Subcutaneous abdominal adipose tissue (tissue), 5 donors: ENCODE results near the gene OR6C68.
"Not testable (repeated sequence)": the region's sequence is repeated elsewhere in the genome, so short reads cannot be mapped to it uniquely, and the experiment has no call there.

ENCODE experiments used
- H3K27ac ChIP-seq: one replicate; pipeline ENCODE4 v1.7.0; 2013; ENCODE audit warnings: low read depth, mild to moderate bottlenecking, inconsistent platforms, low read length, moderate library complexity
- H3K27me3 ChIP-seq, 5 donors: one replicate each; pipeline ENCODE4 v1.7.0; 2013; ENCODE audit warnings: low read length in 5 of 5, inconsistent platforms in 1 of 5; ENCODE audit not compliant: control insufficient read depth in 5 of 5, insufficient read depth in 4 of 5
- H3K36me3 ChIP-seq, 5 donors: one replicate each; pipeline ENCODE4 v1.7.0; 2013; ENCODE audit warnings: low read length in 5 of 5; ENCODE audit not compliant: control insufficient read depth in 5 of 5, insufficient read depth in 5 of 5
- H3K4me1 ChIP-seq, 5 donors: one replicate each; pipeline ENCODE4 v1.7.0; 2013; ENCODE audit warnings: low read length in 5 of 5, mild to moderate bottlenecking in 3 of 5, moderate library complexity in 1 of 5; ENCODE audit not compliant: control insufficient read depth in 5 of 5, insufficient read depth in 5 of 5
- H3K4me3 ChIP-seq, 5 donors: one replicate each; pipeline ENCODE4 v1.7.0; 2013; ENCODE audit warnings: low read length in 5 of 5, low read depth in 1 of 5
- H3K9ac ChIP-seq, 5 donors: one replicate each; pipeline ENCODE4 v1.7.0; 2013; ENCODE audit warnings: low read length in 5 of 5, mild to moderate bottlenecking in 4 of 5, moderate library complexity in 3 of 5
- H3K9me3 ChIP-seq, 5 donors: one replicate each; pipeline ENCODE4 v1.7.0; 2013; ENCODE audit warnings: low read length in 5 of 5; ENCODE audit not compliant: control insufficient read depth in 5 of 5
- donor health status: healthy.
- donor health status: healthy.
- donor health status: healthy.
- donor health status: healthy.
- donor health status: healthy.

OR6C68 gene

DNA sequence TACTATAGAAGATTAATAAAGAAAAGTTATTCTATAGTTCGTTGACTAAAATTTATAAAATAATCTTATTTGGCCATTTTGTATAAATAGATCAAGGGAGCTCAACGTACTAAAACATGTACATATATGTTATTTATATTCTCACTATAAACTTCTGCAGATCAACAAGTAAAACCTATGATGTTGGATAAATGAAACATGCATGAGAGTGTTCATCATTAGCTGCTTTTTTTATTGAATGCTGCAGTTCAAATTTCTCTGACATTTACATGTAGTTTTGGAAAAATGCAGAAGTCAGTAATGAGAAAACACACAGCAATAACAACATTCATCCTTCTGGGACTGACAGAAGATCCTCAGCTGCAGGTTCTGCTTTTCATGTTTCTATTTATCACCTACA lies at the start of gene OR6C68:
OR6C68 (plus strand) TSS at position 301 of the 400 bp plus-strand sequence; CDS start at position 301, 0 bp downstream.
- Histone ChIP-seq H3K27ac (no peak within 1 kb of the TSS), H3K27me3 (no peaks in the 10 kb centered on the region), H3K9ac (no peak within 1 kb of the TSS), H3K36me3 (no peaks in the 10 kb centered on the region), H3K4me1 (no peaks in the 10 kb centered on the region), H3K4me3 (no peak within 1 kb of the TSS), H3K9me3 (no peaks in the 10 kb centered on the region)

DNA sequence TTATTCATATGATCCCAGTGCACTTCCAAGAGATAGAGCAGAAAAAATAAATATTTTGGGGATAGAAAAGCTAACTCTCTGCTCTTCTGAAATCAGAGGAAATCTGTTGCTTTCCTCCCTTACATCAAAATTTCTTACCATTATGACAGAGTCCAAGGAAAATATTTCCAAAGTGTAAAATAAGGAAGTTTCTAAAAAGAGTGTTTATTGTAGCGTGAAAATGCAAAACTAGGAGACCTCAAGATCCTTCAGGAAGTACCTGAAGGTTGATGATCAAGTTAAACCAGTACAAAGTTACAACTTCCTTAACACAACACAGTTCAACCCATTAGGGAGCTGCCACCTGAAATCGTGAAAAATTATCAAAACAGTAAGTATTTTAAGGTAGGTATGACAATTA lies 48.4 kb upstream of the OR6C68 start, which contains the start of gene OR6C2:
OR6C2 (plus strand) TSS at position 301 of the 400 bp plus-strand sequence. CDS start 8,138 bp downstream, outside the sequence.
- no peak within 1 kb of the TSS for H3K4me3 ChIP-seq
- H3K9ac ChIP-seq = no peak within 1 kb of the TSS
- H3K36me3 ChIP-seq = no peaks in the 10 kb centered on the region
- no peaks in the 10 kb centered on the region for H3K27me3 ChIP-seq
- H3K27ac ChIP-seq = no peak within 1 kb of the TSS
- peaks cover 0 to 5% (median 4%) of the 10 kb centered on the region in 5 donors for H3K9me3 ChIP-seq
- no peaks in the 10 kb centered on the region for H3K4me1 ChIP-seq

DNA sequence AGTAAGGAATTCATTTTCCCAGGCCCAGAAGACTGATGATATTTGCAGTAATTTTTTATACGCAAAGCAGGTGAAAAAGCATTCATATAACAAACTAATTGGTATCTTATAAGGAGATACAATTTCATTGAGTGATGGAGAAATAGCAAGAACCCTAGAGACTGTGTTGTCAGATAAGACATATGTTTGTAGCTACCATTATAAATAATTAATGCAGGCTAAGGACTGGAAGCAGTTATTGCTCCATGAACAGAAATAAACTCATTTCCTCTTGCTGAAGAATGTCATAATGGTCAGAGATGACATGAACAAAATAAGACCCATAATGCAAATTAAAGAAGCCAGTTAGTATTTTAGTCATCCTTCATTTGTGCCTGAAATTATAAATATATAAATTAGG lies 46.8 kb upstream of the OR6C68 start:
- Histone ChIP-seq H3K27me3 (no peaks in the 10 kb centered on the region), H3K27ac (no peak overlapping the region), H3K4me1 (no peaks in the 10 kb centered on the region), H3K36me3 (no peaks in the 10 kb centered on the region), H3K4me3 (no peak overlapping the region), H3K9me3 (peaks cover 0 to 5% (median 2%) of the 10 kb centered on the region in 5 donors), H3K9ac (no peak overlapping the region)

DNA sequence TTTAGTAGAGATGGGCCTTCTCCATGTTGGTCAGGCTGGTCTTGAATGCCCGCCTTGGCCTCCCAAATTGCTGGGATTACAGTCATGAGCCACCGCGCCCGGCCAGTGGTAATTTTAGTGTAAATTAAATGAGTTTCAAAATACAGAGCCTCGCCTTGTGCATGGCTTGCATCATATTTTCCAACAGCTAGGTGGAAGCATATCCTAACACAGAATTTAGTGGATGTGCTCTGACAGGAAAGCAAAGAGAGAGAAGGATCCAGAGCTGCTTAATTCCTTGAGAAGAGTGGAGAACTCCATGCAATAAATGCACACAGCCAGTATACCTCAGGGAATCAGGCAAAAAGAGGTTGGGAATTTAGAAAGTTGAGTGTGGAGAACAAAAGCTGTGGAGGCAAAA lies 45.9 kb upstream of the OR6C68 start:
- peaks cover 0 to under 1% (median 0%) of the 10 kb centered on the region in 5 donors for H3K9me3 ChIP-seq
- no peak overlapping the region for H3K27ac ChIP-seq
- no peak overlapping the region for H3K4me3 ChIP-seq
- no peaks in the 10 kb centered on the region for H3K4me1 ChIP-seq
- no peaks in the 10 kb centered on the region for H3K27me3 ChIP-seq
- no peak overlapping the region for H3K9ac ChIP-seq
- H3K36me3 ChIP-seq = no peaks in the 10 kb centered on the region

DNA sequence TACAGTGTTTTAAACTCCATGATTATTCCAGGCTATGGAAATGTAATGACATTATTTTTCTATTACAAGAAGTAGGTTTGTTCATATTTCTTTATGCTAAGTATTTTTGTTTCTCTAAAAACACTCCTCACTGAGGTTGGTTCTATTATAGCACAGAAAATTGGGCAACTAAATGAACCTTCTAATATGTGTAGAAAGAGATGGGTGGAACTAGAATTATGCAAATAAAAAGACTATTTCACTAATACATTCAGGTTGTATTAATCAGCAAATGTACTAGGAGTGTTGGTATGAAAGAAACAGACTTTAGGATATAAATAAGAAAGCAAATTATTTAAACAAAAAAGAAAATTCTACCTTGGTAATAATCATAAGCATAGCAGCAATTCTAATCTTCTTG lies 43.4 kb upstream of the OR6C68 start:
- H3K27me3 ChIP-seq = no peaks in the 10 kb centered on the region
- H3K4me1 ChIP-seq = no peaks in the 10 kb centered on the region
- no peak overlapping the region for H3K9ac ChIP-seq
- no peaks in the 10 kb centered on the region for H3K9me3 ChIP-seq
- H3K27ac ChIP-seq = no peak overlapping the region
- no peak overlapping the region for H3K4me3 ChIP-seq
- no peaks in the 10 kb centered on the region for H3K36me3 ChIP-seq

DNA sequence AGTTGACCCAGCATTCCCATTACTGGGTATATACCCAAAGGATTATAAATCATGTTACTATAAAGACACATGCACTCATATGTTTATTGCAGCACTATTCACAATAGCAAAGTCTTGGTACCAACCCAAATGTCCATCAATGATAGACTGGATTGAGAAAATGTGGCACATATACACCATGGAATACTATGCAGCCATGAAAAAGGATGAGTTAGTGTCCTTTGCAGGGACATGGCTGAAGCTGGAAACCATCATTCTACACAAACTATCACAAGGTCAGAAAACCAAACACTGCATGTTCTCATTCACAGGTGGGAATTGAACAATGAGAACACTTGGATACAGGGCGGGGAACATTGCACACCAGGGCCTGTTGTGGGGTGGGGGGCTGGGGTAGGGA lies 27.3 kb upstream of the OR6C68 start:
- not testable (repeated sequence) for H3K4me3 ChIP-seq, H3K9ac ChIP-seq, H3K27me3 ChIP-seq, H3K4me1 ChIP-seq, H3K27ac ChIP-seq, H3K9me3 ChIP-seq, H3K36me3 ChIP-seq

DNA sequence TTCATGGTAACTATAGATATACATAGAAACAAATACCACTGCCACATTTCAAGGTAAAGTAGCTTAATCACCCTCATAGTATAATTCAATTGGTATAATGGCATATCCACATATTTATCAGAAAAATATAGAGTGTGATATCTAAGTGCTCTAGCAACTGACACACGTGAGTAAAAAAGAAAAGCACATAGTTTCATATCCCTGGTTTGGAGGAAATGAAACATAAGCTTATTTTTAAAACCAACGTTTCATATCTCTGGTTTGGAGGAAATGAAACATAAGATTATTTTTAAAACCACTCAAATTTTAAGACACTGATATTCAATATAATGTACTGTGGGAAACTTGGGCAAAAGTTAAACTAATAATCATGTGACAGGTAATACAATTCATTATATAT lies 24.3 kb upstream of the OR6C68 start:
- Histone ChIP-seq H3K4me3 (no peak overlapping the region), H3K36me3 (no peaks in the 10 kb centered on the region), H3K27me3 (no peaks in the 10 kb centered on the region), H3K27ac (no peak overlapping the region), H3K9ac (no peak overlapping the region), H3K4me1 (no peaks in the 10 kb centered on the region), H3K9me3 (no peaks in the 10 kb centered on the region)

DNA sequence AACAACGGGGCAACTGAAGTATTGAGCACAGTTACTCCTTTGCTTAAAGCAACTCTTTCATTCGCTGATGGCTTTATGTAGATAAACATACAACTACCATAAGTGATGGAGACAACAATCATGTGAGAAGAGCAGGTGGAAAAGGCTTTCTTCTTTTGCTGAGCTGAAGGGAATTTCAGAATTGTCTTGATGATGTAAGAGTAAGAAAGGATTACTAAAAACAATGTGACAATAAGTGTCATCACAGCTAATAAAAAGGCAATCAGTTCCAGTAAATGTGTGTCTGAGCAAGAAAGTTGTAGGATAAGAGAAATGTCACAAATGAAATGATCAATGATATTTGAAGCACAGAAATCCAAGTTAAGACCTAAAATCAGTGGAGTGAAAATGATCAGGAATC lies 22.9 kb upstream of the OR6C68 start:
- no peaks in the 10 kb centered on the region for H3K36me3 ChIP-seq
- H3K9ac ChIP-seq = no peak overlapping the region
- H3K27ac ChIP-seq = no peak overlapping the region
- no peaks in the 10 kb centered on the region for H3K27me3 ChIP-seq
- no peaks in the 10 kb centered on the region for H3K4me1 ChIP-seq
- H3K4me3 ChIP-seq = no peak overlapping the region
- H3K9me3 ChIP-seq = no peaks in the 10 kb centered on the region

DNA sequence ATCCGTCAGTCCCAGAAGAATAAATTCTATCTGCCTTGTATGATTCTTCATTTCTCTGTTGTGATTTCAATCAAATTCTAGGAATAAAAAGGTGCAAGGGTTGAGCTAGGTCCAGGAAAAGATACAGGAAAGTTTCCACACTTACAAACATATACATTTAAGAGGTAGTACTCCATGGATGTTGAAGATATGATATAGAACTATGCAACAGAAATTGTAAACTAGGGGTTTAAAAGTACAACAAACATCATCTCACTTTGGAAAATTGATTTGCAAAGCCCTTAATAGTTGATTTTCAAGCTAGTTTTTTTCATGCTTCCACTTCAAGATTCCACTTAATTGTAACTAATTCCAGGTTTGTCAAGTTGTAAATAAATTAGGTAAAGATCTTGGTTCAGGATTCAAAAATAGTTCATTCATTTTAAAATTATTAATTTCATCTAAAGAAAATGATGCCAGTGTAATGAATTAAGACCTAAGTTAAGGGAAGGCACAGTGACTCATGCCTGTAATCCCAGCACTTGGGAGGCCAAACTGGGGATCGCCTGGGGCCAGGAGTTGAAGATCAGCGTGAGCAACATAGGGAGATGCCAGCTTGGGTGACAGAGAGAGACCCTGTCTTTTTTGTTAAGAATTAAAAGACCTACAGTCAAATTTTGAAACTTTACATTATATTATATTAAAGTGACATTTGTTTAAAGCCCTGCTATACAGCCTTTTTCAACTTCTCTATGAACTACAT lies 21.9 kb upstream of the OR6C68 start, which contains the start of gene OR6C70:
OR6C70 (minus strand) TSS at position 51 of the 742 bp plus-strand sequence; CDS start at position 51, 0 bp downstream.
- no peaks in the 10 kb centered on the region for H3K36me3 ChIP-seq
- H3K27ac ChIP-seq = no peak within 1 kb of the TSS
- H3K4me3 ChIP-seq = no peak within 1 kb of the TSS
- no peaks in the 10 kb centered on the region for H3K9me3 ChIP-seq
- H3K27me3 ChIP-seq = no peaks in the 10 kb centered on the region
- no peak within 1 kb of the TSS for H3K9ac ChIP-seq
- H3K4me1 ChIP-seq = no peaks in the 10 kb centered on the region

DNA sequence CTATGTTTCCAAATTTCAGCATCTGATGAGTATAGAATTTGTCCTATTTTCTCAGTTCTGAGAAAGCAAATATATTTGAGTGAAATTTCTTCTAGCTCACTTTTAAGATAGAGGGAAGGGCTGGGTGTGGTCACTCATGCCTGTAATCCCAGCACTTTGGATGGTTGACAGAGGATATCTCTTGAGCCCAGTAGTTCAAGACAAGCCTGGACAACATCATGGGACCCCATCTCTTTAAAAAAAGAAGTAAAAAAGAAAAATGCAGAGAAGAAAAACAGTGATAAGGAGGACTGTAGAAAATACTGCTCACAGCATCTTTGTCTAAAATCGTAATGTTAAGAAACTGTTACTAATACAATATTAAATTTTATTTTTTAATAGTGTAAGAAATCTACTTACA lies 19.9 kb upstream of the OR6C68 start:
- no peak overlapping the region for H3K4me3 ChIP-seq
- no peaks in the 10 kb centered on the region for H3K36me3 ChIP-seq
- no peaks in the 10 kb centered on the region for H3K27me3 ChIP-seq
- H3K4me1 ChIP-seq = no peaks in the 10 kb centered on the region
- no peak overlapping the region for H3K9ac ChIP-seq
- no peaks in the 10 kb centered on the region for H3K9me3 ChIP-seq
- no peak overlapping the region for H3K27ac ChIP-seq
